ENCODE results near the gene SHF.

SHF gene

DNA sequence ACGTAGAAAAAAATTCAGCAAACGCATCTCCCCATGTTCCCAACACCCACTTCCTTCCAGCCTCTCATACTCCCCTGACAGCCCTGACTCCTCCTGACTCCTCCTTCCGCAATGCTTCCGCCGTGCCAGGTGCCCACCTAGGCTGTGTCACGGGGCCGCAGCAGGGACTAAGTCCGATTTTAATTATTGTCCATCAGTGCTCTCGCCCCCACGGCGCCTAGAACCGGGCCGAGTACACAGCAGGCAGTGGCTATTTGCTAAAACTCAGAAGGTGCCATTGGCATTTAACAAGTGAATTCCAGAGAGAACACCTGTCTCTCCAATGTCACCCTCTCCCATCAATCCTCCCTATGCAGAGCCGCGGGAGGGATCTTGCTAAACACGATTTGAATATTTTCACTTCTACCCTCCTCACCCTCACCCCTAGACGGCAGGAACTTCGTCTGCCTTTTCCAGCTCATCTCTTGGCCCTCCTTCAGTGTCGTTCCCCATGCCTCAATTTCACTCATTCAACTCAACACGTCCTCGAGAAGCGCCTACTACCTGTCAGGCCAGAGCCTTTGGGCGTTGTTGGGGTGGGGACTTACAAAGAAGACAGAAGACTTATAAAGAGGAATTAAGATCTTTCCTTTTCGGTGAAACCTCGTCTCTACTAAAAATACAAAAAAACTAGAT lies 11.5 kb upstream of the SHF start:
- DNase-seq (ENCODE audit: low spot score) = peak; percentile 66

DNA sequence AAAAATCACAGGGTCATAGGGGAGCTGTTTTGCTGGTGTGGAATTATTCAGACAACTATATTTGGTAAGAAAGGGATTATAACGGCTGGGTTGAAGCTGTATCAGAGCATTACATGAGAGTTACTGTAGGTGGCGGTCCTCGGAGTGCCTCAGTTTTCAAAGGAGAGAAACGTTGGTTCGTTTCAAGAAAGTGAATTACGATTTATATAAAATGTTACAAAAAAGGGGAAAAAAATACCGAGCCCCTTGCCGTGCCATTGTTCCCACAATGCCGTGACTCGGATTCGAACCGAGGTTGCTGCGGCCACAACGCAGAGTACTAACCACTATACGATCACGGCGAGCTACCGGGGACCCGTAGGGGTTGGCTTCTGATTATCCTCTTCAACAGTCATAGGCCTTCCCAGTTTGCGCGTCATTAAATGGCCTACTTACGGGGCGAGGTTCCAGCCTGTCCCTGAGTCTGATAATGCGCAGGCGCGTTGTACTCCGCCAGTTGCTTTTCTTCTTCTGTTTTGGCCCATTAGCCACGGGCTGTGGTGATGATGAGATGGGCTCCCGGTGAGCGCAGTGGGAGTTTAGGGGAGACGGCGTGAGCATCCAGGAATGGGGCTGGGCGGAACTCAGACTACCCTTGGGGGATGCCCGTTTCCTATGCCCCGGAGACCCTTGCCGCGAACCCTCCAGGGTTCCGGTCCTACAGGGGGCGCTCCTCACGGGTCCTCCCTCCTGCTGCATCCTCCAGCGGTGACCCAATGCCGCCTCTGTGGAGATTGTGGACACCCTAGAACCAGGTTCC lies 10.8 kb upstream of the SHF start:
- DNase-seq (ENCODE audit: low spot score) = peak; percentile 97

DNA sequence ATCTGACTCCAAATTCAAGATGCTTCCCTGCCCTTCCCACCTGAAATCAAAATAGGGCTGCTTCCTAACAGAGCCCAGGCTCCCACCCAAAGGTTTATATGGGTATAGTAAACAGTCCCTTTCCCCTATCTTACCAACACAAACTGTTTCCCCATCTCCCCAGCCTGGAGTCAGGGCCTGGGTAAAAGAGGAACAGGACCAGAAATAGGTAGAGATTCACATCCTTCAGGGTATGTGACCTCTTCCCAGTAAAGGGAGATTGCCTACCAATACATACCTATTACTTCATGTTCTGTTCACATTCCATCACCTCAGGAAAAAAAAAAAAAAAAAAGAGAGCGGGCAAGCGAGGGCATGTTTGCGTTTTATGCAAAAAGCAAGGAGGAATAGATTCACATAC lies 9.7 kb upstream of the SHF start:
- no peak for DNase-seq (ENCODE audit: low spot score)

DNA sequence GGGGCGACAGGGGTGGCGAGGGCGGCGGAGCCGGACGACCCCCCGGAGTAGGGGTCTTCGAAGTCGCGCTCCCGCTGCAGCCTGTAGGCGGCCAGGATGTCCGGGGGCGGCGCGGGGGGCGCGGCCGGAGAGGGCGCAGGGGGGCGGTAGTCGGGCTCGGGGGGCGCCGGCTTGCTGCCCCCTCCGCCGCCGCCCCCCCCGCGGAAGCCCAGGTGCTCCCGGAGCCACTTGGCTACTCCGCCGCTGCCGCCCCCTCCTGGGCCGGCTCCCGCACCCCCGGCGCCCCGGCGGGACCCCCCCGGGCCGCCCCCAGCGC lies 230 bp downstream of the SHF start:
- DNase-seq (ENCODE audit: low spot score) = no peak

DNA sequence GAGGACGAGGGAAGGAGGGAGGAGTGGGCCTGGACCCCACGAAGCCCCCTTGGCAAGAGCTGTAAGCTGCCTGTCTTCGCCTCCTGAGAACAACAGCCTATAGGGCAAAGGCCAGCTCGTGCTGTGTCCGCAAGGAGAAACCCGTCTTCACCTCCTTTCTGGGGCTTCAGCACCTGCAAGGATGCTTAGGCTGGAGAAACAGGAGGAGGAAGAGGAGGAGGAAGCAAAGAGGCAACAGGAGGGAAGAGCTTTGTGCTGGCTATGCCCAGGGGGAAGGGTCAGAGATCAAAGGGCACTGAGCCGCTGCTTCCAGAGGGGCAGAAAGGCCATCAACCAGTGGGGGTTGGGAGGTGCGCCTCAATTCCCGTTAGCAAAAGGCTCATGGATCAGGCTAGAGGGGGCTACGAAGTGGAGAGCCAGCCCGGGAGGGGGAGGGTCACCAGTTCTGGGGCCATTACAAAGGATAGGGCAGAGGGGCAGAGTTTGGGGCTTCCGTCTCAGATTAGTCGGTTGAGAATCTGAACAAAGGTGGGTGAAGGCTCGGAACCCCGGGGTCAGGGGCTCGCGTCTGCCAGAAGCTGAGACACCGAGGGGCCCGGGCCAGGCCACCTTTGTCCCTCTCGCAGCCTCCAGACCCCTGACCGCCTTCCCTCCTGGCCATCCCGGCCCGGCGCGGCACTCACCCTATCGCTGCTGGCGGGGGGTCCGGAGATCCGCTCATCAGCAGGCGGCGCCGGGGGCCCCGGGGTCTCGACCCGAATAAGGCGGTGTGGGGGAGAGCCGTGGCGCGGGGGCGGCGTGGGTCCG lies 792 bp downstream of the SHF start:
- no peak for DNase-seq (ENCODE audit: low spot score)

DNA sequence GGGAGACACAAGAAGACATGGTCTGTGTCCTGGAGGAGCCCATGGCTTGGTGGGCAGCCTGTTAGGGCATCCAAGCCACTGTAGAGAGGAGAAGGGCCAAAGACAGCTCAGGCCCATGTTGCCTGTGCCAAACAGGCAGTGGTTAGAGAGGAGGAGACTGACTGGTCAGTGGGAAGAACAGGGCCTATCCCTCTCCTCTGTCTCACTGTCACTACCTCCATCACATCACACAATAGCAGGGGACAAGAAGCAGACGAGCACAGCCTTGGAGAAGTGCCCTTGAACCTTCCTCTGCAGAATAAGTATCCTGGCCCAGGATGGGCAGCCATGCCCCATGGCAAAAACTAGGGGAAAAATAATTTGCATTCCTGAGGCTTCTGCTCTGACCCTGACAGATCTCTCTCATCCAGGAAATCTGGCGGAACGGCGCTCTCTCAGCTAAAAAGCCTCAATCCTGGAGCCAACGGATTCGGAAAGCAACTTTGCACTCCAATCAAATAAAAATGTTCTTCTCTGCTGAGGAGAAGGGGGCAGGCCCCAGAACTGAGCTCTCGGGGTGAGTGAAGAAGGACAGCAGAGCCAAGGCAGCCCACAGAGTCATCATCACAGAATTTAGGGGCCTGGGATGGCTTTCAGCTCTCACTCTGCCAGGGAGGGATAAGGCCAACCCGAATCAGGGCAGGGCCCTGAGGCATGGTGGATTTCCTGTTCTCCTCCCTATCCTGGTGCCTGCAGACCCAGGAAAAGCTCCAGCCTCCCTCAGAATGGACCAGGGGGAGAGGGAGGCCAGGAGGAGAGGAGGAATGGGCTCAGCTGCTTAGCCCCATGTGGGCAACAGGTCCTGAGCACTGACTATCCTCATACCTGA lies 1.6 kb downstream of the SHF start:
- DNase-seq (ENCODE audit: low spot score) = no peak

DNA sequence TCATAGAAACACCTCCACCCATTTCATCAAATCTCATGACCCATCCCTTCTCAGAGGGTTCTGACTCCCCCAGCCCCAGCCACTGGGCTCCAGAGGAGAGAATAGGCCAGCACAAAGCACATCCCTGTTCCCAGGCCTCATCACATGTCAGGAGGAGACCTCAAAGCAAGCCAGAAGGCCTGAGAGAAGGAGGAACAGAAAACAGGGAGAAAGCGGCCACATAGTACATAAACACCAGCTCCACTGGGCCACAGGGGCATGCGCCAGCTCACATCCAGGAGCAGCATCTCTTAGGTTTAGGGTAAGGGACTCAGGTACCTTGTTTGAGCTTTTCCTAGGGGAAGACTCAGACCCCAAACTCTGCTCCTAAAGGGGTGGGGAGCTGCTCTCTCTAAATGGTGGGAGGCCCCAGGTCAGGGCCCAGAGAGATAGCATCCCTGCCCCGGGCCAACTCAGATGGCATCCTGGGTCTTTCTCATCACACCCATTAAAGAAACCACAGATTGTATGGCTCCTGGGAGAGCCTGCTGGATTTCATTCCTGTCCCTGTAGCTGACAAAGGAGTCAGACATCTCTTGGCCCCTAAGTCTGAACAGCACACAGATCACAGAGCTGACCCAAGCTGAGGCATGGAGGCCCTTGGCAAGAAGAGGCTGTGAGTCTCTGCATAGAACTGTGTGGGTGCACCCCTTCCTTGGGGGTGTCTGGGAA lies 2.5 kb downstream of the SHF start:
- no peak for DNase-seq (ENCODE audit: low spot score)

DNA sequence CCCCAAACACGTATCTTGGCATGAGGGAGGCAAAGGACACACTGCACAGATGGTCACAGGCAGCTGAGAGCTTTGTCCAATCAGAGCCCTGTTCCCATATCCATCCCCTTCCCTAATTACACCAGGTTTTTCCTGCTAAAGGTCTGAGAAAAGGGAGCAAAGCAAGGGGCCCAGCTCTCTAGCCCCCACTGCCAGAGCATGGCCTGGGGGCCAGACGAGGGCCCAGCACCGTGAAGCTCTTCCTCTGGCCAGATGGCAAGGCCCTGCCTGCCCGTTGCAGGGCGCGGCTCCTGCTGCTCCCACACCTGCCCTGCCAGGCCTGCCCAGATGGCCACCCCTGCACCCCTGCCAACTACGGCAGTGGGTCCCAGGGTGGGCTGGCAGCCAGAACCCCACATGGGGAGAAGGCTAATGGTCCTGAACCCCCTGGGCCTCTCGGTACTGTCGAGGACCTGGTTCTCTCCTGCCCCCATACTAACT lies 3.2 kb downstream of the SHF start:
- no peak for DNase-seq (ENCODE audit: low spot score)

DNA sequence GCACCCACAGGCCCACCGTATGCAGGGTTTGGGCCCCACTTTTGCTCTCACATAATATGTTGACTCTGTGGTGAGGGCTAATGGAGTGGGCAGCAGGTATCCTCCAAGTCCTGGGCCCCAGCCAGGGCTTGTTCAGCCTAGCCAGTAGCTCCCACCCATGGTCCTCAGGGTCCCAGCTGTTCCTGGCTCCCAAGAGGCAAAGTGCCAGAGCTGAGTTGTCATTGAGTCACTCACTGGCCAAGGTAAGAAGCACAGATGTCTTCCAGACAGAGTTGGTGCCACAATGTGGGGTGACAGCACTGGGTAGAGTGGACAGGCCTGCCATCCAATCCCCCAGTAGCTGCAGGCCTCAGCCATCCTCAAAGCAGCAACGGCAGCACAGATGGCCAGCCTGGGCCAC lies 4.3 kb downstream of the SHF start:
- DNase-seq (ENCODE audit: low spot score) = no peak

DNA sequence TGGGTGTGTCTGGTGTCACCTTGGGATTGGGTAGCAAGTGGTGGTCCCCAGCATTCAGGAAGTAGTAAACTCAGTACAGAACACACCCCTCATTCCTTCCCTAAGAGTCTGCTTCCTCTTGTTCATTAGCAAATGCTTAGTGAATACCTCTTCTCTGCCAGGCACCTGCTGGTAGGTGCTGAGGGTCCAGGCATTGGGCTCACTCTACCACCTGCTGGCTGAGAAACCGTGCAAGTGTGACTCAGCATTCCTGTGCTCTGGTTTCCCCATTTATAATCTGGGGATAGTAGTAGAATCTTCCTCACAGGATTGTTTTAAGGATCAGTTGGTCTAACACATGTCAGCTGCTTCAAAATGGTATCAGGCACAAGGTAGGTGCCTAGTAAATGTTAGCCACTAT lies 4.8 kb downstream of the SHF start:
- no peak for DNase-seq (ENCODE audit: low spot score)

DNA sequence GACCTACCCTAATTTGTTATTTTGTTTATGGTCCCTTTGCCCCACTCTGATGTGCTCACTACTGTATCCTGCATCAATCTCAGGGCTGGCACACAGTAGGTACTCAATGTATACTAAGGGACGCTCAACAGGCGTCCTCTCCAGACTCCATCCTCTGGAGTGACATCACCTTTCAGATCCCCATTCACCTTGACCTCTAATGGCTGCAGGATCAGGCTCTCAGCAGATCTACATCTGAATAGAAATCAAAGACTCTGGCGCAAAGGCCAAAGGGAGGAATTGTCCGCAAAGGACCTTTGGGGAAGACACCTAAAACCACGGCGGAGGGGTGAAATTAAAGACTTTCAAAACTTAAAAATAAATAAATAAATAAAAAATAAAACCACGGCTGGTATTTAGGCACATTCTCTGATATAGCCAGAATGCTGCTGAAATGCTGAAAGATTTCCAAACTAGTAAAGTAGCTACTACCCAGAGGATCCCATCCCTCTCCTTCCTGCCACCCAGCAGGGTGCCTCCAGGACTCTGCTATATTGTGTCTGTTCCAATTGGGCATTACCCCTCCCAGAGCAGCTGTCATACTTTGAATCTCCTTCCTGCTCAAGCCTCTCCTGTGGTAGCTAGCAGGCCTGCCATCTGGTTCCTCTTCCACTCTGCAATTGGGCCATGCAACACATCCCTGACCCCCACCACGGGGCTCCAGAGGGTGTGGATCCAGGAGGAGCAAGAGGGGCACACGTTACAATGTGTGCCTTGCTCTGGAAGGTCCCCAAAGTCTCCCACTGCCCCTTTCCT lies 6.1 kb downstream of the SHF start:
- no peak for DNase-seq (ENCODE audit: low spot score)

DNA sequence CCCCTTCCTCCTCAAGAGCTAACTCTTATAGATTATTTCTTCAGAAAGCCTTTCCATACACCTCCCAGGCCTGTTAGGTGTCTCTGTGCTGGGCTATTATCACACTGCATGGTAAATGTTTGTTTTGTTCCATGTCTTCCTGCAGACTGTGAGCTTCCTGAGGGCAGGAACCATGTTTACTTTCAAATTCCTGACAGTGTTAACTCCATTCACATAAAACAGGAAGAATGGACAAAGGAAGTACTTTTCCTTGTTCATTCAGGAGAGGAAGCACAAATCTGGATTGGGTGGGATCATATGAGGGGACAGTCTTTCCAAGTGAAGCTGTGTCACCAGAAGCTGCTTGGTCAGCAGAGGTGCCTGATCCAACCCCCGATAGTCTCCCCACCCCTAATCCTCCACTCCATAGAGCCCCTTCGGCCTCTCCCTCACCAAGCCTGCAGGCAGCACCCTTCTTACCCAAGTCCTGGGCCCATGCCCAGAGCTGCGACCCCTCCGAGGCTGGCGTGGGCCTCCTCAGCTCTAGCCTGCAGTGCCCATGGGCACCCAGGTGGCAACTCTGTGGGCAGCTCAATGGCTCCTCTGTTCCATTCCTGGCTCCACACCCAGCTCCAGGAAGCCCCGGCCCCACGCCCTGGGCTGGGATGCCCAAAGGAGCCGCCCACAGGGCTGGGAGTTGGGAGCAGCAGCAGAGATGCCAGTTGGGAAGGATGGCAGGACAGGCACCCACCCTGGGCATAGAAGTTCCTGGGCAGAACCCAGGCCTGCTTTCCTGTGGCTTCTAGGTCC lies 6.9 kb downstream of the SHF start:
- no peak for DNase-seq (ENCODE audit: low spot score)

DNA sequence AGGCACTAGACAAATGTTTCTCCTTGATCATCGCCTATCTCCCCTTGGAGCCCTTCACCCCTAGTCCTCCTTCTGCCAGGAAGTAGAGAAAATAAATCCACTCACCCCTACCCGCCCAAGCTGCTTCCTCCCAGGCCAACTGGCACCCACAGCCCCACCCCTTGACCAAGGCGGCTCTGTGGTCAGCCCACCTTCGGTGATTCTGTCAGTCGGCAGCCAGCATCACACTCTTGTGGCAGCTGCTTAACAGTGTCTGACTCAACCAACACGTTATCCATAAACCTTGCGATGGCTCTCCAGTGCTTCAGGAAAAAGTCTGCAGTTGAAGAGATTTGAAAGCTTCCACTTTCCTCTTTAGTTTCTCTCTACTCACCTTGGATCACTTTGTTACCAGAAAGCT lies 7.6 kb downstream of the SHF start:
- DNase-seq (ENCODE audit: low spot score) = no peak

DNA sequence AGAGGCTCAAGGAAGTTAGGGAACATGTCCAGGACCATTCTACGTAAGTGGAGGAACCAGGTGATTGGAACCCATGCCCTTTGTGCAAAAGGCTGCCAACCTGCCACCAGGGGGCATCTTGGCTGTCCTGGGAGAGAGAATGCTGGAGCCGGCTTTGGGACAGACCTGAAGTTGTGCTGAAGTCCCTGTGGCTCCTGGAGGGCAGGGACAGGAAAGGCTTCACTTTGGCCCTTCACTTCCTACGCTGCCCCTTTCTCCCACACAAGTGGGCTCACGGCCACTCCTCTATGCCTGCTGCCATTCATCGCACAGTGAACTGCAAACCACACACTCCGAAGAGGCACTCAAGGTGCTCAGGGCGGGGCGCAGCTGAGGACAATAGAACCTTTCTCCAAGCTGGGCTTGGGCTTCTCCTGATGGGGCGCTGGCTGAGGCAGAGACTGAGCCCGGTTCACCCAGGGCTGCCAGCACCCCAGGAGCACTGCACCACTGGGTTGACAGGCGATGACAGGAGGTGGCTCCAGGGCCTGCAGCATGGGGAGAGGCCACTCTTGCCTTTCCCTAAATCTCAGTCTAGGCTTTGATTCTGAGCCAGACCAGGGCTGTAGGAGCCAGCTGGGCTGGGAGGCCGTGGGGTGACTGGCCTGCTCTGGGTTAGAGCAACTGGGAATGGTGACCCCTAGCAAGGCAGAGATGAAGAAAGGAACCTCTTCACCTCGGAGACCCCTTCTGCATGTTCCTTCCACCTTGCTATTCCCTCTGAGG lies 8.4 kb downstream of the SHF start:
- DNase-seq (ENCODE audit: low spot score) = no peak

DNA sequence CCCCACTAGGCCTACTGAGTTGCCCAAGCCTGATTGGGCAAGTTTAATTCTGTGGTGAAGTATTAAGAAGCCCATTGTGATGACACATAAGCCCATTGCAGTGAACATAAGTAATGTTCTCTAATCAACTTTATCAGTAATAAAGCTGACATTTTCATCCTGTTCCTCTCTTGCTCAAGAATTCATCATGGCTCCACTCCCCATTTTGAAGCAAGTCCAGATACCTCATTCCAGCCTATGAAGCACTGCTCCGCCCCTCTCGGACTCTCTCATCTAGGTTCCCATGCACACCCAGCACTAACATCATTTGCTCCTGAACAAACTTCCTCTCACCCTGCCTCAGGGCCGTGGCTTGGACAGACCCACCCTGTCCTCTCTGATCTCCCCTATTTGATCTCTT lies 10.5 kb downstream of the SHF start:
- no peak for DNase-seq (ENCODE audit: low spot score)

DNA sequence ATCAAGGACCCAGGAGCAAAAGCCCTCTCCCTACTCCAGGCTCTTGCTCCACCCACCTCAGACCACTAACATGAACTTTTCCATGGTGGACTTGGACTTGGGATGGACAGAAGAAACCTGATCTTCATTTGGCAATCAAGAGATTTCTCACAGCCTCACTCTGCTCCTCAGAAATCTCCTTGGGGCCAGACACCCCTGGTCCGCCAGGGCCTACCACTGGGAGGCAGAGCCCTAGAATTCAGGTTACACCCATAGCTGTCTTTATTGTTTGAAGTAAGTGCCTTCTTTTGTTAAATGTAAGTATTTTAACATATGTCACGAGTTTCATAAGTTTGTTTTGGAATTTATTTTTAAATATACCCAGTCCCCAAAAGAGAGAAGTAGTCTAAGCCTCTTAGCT lies 13.2 kb downstream of the SHF start:
- DNase-seq (ENCODE audit: low spot score) = no peak

DNA sequence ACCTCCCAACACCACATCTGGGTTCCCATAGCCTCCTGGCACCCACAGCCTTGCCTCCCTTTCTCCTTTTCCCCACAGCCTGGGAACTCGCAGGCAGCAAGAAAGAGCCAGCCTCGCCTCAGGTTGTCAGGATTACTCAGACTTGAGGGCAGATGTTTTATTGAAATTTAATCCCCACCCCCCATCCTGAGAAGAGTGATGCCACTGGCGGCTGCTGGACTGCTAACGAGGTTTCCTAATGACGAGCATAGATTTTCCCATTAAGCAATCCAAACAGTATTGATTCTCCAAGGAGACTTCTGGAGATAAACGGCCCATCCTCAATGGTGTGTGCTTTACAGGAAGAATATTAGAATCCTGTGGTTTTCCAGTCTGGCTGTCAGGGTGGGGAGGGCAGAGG lies 13.7 kb downstream of the SHF start:
- DNase-seq (ENCODE audit: low spot score) = no peak

DNA sequence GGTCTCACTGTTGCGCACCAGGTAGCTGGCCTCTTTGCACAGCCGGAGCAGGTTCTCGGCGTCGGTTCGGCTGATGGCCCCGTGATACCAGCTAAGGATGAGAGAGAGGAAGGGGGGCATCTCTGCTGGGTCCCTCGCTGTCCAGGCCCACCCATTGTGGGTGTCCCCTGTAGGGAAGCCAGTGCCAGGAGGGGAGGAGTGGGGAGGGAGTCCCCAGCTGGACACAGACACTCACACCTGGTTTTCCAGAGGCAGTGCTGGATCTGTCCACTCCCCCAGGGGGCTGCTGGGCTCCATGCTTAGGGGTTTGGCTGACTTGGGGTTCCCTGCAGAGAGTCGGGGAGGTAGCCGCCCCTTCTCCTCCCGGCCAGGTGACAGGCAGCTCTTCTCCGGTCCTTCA lies 15.9 kb downstream of the SHF start:
- no peak for DNase-seq (ENCODE audit: low spot score)
